NCI-H82 treated with DMSO at 0.1 percent for 48 hours (cell line): ENCODE measurements around the gene DCLK1.

Experiments used
- DNase-seq: peaks from one replicate; lab custom pipeline; 2025; ENCODE audit not compliant: unreplicated experiment; lab: John Stamatoyannopoulos, UW

The DCLK1 gene

DNA sequence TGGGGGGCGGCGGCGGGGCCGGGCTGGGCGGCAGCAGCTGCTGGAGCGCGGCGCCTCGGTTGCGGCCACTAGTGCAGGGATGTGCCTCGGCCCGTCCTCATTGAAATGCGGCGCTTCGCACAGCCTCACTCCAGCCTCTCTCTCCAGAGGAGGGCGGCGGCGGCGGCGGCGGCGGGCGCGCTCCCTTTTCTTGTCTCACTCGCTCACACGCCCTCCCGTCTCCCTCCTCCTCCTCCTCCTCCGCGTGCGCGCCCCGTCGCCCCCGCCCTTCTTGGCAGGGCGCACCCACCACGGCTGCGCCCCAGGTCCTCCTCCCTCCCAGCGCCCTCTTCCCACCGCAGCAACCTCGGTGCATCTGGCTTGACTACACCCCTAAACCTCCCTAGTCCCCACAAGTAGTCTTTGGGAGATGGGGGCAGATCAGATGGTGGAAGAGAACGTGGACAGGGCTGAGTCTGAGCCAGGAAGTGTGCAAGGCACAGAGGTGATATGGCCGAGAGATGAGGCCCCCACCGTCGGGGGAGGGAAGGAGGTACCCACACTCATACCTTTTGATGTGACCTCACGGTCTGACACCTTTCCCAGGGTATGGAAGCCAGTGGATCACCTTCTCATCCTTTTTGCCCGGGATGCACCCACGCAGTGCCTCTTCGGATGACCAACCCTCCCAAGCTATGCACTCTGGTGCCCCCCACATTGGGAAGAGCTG lies at the start of gene DCLK1:
TSS of gene DCLK1 (minus strand) at position 161 of the 709 bp plus-strand sequence.
- DNase-seq, result no peak

DNA sequence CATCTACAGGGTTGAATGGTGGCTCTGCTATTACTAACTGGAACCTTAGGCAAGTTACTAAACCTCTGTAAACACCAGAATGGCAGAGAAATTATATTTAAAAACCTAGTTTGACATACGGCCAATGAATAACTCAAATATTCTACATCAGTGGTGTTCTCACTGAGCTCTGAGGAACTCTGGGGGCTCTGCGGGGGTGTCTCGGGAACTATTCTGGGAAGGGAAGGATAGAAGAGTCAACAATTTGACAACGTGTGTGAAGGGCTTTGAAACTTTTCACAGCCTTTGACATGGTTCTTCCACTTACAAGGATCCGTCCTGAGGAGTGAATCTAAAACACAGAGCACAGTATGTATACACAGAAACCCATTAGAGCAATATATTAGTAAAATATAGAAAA lies 44.4 kb upstream of the DCLK1 start:
- DNase-seq, result no peak

DNA sequence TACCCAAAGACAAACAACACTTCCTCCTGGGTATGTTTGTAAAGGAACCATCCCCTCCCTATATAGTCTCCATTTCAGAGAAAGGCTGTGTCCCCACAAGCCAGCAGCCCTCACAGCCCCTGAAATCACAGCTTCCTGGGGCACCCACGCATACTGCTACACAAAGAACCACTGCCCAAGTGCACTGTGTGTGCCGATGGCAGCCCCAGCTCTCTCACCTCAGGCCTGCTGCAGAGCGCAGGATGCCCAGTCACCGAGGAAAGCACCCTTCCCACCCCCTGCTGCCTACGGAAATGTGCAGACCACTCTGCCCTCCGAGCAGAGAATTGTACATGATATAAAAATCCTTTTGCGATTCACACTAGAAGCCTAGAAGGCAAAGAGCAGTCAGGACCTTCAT lies 43.7 kb upstream of the DCLK1 start:
- DNase-seq, result no peak

DNA sequence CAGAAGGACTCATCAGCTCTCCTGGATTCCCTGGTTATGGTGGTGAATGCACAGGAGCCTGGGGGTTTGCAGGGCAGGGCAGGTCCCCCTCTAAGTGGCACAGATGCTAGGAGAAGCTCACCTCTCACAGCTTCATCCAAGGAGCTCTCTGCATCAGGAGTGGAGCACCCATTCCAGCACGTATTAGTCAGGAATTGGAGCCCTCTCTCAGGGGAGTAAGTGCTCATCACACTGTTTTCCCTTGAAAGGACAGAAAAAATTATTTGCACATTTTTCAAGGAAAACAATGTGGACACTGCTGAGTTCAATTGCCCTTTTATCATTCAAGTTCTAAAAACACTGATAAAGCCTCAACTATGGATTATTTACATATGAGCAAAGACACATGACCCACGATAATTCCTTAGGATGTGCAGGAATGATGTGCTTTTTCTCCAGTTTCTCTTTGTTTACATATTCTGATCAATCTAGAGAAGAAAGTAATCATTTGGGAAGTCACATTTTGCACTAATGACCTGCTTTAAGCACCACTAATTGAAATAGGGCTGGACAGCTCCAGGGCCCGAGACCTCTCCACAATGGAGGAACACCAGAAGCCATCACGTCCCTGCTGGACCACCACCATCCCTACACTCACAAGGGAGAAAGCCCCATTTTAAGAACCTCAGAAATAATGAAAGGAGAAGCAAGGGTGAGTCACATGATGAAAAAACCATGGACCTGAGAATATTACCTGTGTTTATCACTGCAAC lies 42.6 kb upstream of the DCLK1 start:
- no peak for DNase-seq

DNA sequence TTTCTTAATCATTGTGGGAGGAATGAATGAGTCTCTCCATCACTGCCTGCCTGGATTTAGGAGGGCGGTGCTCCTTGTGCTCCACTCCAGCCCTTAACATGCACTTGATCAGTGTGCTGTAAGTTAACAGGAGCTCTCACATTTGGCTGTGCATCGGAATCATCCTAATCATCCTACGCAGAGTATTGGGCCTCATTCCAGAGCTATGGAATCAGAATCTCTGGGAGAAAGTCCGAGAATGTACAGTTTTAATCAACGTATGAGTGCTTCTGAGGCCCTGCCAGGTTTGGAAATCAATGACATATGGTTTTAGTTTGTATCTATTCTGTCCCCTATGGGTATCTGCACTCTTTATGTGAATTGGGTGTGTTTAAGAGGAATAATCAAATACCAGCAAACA lies 34.9 kb upstream of the DCLK1 start:
- DNase-seq, result no peak

DNA sequence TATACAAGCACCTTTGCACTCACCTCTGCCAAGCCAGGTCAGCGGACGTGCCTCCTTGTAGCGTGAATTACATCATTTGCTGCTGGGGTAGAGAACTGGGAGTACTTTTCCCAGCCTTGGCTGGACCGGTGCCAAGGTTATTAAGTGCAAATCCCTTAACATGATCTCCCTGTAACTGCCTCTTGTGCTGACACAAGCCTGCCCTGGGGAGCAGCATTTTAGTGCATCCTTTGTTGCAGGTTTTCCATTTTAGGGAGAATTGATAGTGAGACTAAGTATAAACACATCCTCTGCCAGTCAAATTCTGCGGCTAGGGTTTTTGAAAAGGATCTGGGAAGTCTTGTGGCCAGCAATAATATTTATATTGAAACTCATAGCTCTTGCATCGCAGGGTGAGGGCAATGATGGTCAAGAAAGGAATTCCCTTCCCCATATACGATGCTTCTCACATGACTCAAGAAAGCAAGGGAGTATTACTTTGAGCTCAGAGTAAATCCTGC lies 32.7 kb upstream of the DCLK1 start:
- peak; percentile 58 for DNase-seq

DNA sequence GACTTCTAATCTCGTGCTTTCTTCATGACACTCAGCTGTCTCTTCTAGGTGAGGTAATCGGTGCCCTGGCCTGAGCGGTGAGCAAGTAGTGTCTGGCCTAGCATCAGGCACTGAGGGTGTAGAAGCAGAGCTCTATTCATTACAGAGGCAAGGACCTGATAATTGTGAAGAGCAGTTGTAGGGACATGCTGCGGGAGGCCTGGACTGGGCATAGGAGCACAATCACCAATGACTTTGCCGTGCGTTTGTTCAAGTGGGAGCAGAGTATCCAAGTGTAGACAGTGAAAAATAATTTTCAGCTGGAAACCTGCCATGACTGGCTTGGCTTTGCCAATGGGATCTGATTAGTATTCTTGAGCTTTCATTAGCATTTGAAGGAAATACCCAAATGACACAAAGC lies 32.1 kb upstream of the DCLK1 start:
- no peak for DNase-seq

DNA sequence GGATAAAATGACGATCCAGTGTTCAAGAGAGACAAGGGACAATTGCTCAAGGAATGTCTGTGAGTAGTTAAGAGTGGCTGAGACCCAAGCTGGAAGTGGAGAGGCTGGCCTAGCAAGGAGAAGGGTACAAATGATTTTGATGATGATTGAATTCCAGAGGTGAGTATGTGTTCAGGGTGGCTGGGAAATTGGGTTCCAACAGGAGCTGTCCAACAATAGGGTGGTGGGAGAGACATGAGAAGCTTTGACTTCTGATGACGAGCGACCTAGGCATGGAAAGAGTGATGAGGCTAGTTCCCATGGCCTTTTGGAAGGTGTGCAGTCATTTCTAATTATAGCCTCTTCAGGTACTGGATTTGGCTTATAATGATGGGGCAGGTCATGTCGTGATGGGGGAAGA lies 29.1 kb upstream of the DCLK1 start:
- DNase-seq, result no peak

DNA sequence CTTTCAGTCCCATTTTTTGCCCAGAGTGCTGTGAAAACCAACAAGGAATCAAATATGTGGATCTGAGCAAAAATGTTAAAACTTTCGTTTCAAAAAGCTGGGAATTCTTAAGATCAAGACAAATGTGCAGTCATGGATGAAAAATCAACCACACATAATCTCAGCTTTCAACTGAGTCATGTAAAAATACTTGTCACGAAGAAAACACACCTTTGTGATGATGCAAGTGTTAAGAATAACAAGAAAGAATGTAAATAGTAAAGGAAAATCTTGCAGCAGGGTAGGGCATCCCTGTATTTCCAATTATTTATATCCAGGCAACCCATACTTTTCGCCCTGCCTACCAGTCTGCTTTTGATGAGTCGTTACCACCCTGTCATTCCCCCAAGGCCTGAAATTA lies 27.4 kb upstream of the DCLK1 start:
- DNase-seq, result no peak

DNA sequence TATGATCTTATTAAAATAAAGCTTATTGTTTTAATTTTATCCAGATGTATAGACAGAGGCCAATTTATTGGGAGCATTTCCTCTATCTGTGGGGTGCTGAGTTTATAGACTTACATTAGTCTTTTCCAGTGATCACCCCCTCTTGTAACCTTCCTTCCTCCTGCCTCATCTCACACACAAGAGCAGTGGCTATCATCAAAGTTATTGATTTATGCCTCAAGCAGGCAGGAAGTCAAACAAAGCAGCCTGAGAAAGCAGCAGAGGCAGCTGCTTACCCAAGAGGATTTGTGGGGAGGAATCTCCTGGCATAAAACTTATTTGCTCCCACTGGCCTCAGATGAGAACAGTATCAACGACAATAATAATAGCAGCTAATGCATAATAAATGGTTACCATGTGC lies 26.3 kb upstream of the DCLK1 start:
- no peak for DNase-seq

DNA sequence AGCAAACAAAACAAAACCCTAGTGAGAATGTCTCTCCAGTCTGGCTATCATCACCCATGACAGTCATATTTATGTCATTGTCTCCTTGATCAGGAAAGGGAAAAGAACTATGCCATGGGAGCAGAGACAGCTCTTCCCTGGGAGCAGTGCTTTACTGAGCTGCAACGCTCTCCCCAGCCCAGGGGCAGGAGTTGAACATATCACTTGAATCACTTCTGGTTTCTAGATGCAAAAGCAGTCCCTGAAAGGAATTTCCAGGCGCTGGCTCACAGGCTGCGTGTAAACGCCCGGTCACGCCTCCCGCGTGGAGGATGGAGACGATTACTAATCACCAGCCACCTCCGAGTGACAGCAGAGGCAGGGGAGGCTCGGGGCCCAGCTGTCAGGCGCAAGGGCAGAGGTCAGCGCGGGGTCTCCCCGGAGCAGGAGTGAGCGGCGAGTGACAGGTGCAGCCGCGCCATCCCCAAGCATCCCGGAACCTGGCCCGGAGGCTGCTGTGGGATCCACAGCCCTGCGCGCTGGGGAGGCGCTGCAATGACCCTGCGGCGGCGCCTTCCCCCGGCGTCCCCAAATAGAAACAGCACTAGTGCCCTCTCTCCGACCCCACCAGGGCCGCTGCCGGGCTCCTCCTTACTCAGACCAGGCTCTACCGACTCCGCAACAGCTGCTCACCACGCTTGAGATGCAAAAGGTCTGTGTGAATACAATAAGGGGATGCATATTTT lies 23.5 kb upstream of the DCLK1 start:
- no peak for DNase-seq

DNA sequence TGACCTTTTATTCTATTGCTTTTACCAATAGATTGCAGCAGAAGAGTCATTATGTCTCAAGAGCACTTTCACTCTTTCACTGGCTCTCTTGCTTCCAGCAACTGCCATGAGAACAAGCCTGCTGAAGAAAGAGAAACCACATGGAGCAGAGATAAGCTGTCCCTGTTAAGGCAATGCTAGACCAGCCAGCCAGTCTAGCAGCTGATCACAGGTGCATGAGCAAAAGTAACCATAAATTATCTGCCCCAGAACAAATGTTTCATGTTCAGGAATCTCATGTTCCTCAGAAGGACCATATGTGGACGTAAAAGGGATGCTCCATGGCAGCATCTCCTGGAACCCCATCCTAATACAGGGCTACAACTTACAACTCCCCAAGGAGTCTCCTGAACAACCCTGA lies 20.4 kb upstream of the DCLK1 start:
- no peak for DNase-seq

DNA sequence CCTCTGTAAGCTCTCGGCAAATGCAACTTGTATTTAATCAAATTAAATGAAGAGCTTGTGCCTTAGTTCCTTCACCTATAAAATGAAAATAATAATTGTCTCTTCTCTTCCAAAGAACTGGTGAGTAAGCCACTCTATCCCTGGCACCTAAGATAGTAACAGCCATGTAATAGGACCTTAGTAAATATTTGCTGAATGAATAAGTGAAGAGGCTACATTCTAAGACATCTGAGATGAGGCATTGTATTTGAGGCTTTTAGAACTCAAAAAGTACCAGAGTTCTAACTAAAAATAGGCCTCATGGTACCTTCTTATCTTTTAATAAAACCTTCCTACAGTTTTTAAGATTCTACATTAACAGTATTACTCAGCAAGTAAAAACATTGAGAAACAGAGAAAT lies 17.3 kb upstream of the DCLK1 start:
- DNase-seq, result no peak

DNA sequence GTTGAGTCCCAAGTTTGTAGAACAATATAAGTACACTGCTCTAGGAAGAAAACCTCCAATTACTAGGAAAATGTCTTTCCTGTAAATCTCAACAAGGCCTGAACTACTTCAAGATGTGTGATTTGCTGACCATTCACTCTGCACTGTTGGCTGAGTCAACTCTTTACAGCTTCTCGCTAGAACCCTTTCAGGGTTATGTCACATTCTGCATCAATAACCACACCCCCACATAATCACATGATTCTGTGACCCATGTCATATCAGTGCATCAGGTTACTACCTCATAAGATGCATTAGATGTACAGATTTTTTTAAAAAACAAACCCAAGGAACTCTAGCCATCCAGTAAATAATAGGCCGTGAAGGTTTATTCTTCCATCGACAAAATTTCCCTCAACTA lies 16.1 kb upstream of the DCLK1 start:
- no peak for DNase-seq

DNA sequence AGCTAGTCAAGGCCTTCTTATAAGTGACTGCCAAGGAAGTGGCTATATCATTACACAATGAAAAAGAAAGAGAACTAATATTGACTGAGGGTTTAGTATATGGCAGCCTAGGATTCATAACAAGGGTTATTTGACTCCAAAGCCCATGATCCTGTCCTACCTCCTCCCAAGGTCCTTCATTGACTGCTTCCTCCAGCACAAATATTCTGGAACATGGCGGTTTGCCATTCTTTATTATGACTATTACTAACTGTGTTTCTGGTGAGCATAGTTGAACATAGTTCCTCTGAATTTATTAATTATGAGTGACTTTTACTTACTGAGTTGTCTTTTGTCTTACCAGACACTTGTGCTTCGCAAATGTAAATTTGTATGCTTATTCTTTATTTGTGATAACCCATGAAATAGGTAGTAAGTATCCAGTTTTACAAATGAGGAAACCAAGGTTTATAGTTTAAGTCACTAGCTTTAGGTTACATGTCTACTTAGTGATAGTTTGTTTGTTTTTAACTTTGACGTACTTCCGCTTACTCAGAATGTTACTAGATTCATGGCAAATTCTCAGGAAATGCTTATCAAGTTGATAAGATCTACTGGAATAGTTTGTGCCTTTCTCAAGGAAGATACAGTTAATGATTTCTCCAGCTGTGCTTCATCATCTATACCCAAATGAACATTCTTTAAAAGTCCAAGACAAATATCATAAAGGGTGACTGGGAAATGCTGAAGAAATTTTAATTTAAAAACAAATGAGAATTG lies 15.5 kb upstream of the DCLK1 start:
- no peak for DNase-seq

DNA sequence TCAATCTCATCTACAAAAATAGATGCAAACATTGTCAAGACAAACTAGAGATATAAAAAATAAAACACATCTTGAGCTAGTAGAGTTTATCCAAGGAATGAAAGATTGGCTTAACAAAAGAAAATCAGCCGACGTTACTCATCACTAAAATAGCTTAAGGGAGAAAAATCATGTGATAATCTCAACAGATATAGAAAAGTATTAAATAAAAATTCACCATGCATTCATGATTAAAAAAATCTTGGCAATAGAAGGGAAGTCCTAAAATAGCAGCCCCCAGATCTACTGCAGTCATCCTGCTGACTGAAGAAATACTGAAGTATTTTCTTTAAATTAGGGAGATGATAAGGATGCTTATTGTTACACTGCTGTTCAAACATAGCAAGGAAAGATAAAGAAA lies 12.6 kb upstream of the DCLK1 start:
- no peak for DNase-seq

DNA sequence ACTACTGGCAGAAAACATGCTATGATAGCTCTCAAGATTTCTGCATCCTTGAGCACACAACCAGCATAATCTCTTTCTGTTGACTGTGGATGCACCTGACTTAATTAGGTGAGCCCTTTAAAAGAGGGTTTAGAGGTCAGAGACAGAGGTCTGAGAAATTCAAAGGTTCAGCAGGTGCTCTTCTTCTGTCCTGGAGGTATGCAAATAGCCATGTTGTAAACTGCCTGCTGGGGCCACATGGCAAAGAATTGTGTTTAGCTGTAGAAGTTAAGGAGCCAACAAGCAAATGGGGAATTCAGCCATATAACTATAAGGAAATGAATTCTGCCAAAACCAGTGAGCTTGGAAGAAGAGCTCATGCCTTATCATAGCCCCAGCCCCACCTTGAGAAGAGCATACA lies 11.6 kb upstream of the DCLK1 start:
- no peak for DNase-seq

DNA sequence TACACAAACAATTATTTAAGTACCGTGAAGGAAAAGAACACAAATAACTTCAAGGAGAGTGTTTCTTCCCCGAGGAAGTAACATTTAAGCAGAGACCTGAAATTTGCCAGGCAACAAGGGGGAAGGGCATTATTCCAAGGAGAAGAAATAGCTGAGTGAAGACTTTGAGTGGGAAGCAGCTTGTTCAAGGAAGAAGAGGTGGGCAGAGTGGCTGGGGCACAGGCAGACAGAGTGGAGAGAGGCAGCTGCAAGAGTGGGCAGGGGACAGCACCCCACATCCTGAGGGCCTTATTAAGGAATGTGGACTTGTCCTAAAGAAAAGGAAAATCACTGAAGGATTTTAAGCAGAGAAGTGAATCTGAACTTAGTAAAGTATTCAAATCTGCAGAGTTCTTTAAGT lies 4.7 kb upstream of the DCLK1 start:
- DNase-seq, result no peak

DNA sequence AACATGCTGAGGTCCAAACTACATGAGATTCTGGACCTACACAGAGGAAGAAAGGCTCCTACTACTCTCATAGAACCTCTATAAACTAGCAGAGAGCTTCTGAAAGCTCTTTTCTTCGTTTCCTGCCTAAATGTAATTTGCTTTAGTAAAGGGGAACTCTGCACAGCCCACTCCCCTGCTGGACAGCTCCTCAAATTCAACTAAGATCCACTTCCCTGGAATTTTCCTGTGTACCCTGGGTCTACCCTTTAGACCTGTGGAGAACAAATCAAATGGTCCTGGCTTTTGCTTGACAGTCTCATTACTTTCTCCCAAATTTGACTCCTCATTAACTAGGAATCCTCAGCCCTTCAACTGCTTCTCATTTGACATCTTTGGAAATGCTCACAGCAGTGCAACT lies 3.5 kb upstream of the DCLK1 start:
- no peak for DNase-seq

DNA sequence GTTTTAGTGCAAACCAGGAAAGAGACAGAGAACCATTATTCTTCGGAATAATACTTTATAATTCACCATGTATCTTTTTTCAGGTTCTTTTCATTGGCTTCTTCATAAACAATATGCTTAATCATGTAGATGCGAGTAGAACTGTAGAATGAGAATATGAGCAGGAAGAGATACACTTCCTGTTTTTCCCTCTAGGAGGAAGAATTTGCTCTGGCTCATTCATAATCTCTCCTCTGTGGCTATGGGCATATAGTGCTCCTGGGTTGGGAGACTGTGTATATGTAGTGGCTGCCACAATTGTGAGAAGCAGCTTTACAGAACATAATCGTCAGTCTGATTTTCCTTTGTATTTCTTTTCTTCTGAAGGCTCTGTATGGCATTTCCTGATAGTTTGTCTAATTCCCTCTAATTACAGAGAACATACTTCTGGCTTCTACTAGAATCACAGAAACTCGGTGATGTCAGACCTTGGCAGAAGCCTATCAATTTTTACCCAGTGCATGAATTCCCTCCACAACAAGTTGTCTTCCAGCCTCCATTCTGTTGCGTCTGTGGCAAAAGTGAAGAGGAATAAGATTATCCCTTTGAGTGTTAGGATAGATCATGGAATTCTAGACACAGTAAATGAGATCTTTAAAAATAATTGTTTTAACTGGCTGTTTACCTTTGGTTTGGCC lies 2.9 kb upstream of the DCLK1 start:
- DNase-seq, result no peak

DNA sequence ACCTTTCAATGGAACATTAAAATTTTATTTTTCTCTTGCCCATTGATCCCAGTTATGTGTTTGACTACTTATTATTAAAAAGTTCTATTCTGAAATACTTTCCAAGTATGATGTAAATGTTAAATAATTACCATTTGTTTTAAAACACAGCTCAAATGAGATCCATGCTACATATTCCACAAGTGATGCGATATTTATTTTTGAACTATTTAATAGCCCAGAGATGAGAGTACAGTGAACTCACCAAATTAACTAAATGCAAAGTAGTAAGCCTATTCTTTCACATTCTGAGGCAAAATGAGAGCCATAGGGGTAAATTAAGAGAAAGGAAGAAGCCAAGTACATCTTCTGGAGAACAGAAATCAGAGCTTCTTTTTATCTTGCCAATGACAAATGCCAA lies 1.2 kb upstream of the DCLK1 start:
- no peak for DNase-seq
